CD4-positive, alpha-beta T cell treated with Interleukin-6 for 4 hours (primary cell): Measurements from ENCODE around the gene CISTR.

ENCODE experiments used
- DNase-seq: peaks from one replicate; pipeline ENCODE4 v3.0.0-alpha.2; 2020; ENCODE audit warnings: mixed read lengths

Gene CISTR

GRCh38 chr12:53713516-53713915 is 38.3 kb downstream of the CISTR start:
- DNase-seq = no peak

GRCh38 chr12:53712059-53712643 is 39.6 kb downstream of the CISTR start:
- no peak for DNase-seq

- DNase-seq = no peak
Measured at GRCh38 chr12:53710091-53710490, 41.7 kb downstream of the CISTR start.

- no peak for DNase-seq
Measured at GRCh38 chr12:53709671-53710070, 42.1 kb downstream of the CISTR start.

GRCh38 chr12:53706080-53706479 is 45.7 kb downstream of the CISTR start:
- no peak for DNase-seq

GRCh38 chr12:53703756-53704155 is 48.0 kb downstream of the CISTR start:
- no peak for DNase-seq

- peak; percentile 83 for DNase-seq
Measured at GRCh38 chr12:53701518-53702264, 50.1 kb downstream of the CISTR start.

- no peak for DNase-seq
Measured at GRCh38 chr12:53700567-53700966, 51.2 kb downstream of the CISTR start.

GRCh38 chr12:53699678-53700025 is 52.1 kb downstream of the CISTR start:
- DNase-seq = no peak

GRCh38 chr12:53698948-53699677 is 52.7 kb downstream of the CISTR start:
- no peak for DNase-seq

- DNase-seq = no peak
Measured at GRCh38 chr12:53696655-53697331, 55.0 kb downstream of the CISTR start.
